HG02840 (cell line): Measurements from ENCODE around the gene SAXO2.
"Not testable (repeated sequence)": the region's sequence is repeated elsewhere in the genome, so short reads cannot be mapped to it uniquely, and the experiment has no call there.

ENCODE experiments used
- ATAC-seq: cut with Tn5 transposase; IDR thresholded peaks from one replicate; pipeline ENCODE4 v1.9.1; 2021; ENCODE audit warnings: mild to moderate bottlenecking, moderate library complexity, moderate number of reproducible peaks; ENCODE audit not compliant: unreplicated experiment, low FRiP score

Gene SAXO2

DNA sequence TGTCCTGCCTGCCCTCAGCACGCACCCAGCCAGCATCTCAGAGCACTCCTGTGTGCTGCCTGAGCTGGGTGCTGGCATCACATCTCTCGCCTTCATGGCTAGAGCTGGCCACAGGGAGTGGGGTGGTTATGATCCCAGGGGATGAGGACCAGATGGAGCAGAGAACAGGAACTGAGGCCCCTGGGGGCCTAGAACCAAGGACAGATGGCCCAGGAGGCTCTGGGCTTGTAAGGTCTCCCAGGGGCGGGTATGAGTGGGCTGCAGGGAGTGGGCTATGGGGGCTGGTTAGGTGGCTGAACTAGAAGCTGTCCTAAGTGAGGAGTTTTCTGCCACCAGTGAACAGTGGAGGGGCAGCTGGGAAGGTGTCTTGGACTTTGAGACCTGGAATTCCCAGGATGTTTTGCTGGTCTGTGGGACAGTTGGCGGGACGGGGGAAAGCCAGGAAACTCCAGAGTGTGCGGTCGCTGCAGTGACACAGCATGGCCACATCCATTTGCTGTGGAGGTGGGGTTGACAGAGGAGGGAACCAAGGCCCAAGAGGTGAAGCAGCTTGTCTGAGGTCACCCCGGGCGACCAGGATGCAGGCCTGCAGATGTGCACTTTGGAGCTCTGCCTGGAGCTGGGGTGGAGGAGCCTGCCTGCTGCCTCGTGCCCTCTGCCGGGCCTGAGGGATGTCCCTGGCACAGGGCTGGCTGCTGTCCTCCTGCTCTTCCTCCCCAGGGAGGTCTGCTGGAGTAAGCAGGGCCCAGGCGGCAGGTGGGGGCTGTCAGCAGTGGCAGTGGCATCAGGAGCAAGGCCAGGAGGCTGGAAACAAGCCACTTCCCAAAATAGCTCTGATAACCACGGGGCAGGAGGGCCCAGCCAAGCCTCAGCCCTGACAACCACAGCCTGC, 70.3 kb downstream of the SAXO2 start:
- ATAC-seq = not testable (repeated sequence)

DNA sequence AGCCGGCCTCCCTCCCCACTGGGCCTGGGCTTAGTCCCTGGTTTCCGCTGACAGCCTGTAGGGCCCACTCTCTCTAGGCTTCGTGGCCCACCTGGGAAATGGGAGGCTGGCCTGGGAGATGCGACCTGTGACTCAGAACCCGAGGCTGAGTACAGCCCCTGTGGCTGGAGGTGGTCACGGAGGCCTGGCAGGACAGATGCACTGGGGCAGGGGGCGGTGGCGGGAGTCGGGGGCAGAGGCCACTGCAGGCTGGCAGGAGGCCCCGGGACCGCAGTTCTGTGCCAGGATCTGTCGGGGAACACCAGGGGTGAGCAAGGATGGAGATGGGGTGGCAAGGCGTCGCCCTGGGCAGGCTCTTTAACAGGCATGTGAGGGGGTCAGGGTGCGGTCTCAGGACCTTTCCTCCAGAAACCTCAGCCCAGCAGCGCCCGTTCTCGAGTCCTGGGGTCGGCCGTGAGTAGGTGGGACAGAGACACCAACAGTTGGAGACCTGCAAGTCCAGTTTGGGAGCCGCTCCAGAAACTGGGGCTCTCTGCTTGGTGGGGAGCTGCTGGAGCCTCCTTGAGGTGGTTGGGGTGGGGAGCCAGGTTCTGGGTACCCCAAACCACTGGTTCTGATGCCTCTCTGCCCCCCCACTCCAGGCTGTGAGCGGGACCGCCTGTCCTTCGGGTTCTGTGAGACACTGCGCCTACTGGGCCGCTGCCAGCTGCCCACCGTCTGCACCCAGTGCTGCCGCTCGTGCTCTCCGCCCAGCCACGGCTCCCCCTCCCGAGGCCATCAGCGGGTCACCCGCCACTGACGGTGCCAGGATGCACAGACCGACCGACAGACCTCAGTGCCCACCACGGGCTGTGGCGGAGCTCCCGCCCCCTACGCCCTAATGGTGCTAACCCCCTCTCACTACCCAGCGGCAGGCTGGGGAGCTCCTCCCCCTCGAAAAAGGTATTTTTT, 71.3 kb downstream of the SAXO2 start:
- ATAC-seq = not testable (repeated sequence)
